GM19043 (cell line): Measurements from ENCODE around the gene LGALS7.
"Not testable (repeated sequence)": the region's sequence is repeated elsewhere in the genome, so short reads cannot be mapped to it uniquely, and the experiment has no call there.

Experiments
- ATAC-seq: cut with Tn5 transposase; IDR thresholded peaks from one replicate; pipeline ENCODE4 v1.9.1; 2021; ENCODE audit warnings: low read depth; ENCODE audit not compliant: unreplicated experiment

LGALS7 gene

DNA sequence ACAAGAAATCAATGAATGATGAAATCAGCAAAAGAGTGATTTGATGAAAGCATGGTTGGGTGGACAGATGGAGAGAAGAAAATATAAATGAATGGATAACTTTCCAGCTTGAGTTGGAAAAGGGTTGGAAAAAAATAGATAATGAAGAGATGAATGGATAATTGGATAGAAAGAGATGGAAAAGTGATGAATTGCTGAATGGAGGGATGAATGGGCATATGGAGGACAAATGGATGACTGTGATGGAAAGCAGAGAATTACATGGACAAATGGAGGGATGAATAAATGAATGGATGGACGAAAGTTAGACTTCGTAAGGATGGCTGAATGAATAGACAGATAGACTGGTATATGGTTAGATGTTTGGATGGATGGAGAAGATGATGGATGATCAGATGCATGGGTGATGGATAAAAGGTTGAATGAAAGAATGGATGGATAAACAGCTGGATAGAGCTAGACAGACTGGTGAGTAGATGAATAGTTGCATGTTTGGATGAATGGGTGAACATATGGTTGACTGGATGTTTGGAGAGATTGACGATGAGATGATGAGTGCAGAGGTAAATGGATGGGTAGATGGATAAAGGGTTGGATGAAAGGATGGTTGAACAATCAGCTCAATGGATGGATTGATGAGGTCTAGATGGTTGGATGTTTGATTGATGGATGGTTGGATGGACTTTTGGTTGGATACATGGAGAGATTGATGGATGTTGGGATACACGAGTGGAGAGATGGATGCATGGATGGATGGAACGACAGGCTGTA lies 27.4 kb upstream of the LGALS7 start:
- no peak for ATAC-seq

GRCh38 chr19:38799104-38799503 lies 25.8 kb upstream of the LGALS7 start:
- no peak for ATAC-seq

GRCh38 chr19:38797781-38798180 lies 24.5 kb upstream of the LGALS7 start:
- not testable (repeated sequence) for ATAC-seq

- no peak for ATAC-seq
Observed at GRCh38 chr19:38796154-38796553, 22.8 kb upstream of the LGALS7 start.

DNA sequence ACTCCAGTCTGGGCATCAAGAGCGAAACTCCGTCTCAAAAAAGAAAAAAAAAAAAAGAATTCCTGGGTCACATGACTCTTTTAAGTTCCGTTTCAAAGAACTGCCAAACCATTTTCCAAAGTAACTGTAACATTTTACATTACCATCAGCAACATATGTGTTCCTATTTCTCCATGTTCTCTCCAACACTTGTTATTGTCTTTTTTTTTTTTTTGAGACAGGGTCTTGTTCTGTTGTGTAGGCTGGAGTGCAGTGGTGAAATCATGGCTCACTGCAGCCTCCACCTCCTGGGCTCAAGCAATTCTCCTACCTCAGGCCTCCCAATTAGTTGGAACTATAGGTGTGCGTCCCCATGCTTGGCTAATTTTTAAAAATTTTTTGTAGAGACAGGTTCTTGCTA lies 22.2 kb upstream of the LGALS7 start:
- no peak for ATAC-seq

DNA sequence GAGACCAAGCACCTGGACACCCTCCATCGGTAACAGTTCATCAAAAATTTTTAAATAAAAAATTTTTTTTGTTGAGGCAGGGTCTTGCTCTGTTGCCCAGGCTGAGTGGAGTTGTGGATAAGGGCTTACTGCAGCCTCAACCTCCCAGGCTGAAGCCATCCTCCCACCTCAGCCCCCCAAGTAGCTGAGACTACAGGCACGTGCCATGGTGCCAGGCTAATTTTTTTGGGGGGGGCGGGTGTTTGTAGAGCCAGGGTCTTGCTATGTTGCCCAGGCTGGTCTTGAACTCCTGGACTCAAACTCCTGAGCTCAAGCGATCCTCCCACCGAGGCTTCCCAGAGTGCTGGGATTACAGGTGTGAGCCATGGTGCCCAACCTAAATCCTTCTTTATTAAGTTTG lies 20.4 kb upstream of the LGALS7 start:
- no peak for ATAC-seq

GRCh38 chr19:38793177-38793576 lies 19.9 kb upstream of the LGALS7 start:
- no peak for ATAC-seq

GRCh38 chr19:38792250-38793111 lies 19.2 kb upstream of the LGALS7 start:
- no peak for ATAC-seq

DNA sequence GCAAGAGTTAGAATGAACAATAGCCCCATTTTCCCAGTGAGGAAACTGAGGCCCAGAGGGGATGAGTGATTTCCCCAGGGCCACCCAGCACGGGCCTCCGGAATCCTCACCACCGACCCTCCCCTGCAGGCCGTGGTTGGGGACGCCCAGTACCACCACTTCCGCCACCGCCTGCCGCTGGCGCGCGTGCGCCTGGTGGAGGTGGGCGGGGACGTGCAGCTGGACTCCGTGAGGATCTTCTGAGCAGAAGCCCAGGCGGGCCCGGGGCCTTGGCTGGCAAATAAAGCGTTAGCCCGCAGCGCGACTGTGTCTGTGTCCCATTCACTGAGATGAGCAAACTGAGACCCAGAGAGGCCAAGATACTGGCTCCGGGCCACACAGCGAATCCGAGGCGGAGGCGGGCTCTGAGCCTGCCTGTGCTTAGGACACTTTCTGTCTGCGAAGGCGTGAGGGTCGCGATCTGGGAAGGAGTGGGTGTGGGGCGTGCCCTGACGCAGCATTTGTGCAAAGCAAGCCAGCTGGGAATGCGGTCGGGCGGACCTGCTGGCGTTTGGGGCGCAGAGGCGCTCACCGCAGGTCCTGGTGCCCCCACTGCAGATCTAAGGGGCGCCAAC lies 18.2 kb upstream of the LGALS7 start:
- ATAC-seq, result not testable (repeated sequence)

- ATAC-seq, result not testable (repeated sequence)
Observed at GRCh38 chr19:38790507-38791403, 17.4 kb upstream of the LGALS7 start.

DNA sequence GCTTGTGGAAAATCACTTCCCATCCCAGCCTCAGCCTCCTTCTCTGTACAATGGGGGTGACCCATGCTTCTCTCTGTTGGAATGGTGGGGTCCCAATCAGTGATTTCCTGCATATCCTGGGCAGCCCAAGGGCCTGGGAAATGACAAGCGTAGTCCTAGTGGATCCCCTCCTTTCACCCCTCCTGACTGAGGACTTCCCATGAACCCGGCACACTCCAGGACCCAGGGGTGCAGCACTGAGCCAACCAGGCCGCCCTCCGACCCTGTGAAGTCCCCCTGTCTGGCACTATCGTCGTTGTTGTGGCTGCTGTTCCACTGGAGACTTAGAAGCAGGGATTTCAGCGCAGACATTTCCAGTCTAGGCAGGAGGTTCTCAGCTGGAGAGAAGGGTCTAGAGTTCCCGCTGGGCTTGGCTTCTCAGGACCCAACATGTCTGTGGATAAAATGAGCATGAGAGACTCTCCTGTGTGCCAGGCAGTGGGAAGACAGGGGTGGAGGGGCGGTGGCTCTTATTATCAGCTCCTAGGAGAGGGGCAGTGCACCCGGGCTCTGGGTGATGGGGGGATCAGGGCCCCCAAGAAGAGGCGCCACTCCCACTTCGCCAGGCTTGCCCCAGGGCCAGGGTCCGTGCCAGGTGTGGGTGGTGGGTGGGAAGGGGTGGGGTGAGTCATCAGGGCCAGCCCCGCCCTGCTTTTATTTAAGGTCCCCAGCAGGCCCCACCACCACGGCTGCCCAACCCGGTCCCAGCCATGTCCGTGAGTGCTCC lies 15.3 kb upstream of the LGALS7 start, which contains the start of gene LGALS7B:
TSS of gene LGALS7B (plus strand) at position 723 of the 766 bp plus-strand sequence. CDS start at position 750, 27 bp downstream.
- no peak for ATAC-seq

DNA sequence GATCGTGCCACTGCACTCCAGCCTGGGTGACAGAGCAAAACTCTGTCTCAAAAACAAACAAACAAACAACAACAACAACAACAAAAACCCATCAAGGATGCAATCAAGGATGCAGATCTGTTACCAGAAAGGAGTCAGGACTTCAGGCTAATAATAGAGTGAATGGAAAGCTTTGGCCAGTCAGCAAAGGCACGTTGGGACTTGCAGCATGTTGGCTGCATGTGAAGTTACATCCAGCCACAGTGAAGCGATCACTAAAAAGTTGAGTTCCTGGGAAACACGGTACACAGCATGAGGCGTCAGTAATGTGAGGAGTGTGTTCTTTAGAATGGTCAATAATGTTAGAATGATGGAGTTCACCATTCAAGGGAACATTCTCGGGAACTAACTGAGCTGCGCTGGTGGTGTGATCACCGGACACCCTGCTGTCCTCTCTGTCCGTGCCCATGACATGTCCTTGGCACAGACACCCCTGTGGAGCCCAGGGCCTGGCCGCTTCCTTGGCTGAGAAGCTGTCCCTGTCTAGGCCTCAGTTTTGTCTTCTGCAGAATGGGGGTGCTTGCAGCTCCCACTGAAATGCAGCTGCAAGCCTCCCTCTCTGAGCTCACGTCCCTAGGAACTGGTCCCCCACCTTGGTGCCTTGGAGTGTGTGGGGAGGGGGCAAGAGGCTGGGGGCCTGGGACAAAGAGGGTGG lies 13.4 kb upstream of the LGALS7 start:
- ATAC-seq, result no peak

DNA sequence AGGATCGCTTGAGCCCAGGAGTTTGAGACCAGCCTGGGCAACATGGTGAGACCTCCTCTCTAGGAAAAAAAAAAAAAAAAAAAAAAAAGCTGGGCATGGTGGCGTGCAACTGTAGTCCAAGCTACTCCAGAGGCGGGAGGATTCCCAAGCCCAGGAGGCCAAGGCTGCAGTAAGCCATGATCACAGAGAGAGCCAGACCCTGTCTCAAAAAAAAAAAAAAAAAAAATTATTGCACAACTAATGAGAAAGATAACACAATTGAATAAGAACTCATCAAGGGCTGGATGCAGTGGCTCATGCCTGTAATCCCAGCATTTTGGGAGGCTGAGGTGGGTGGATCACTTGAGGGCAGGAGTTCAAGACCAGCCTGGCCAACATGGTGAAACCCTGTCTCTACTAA lies 12.7 kb upstream of the LGALS7 start:
- ATAC-seq, result not testable (repeated sequence)

DNA sequence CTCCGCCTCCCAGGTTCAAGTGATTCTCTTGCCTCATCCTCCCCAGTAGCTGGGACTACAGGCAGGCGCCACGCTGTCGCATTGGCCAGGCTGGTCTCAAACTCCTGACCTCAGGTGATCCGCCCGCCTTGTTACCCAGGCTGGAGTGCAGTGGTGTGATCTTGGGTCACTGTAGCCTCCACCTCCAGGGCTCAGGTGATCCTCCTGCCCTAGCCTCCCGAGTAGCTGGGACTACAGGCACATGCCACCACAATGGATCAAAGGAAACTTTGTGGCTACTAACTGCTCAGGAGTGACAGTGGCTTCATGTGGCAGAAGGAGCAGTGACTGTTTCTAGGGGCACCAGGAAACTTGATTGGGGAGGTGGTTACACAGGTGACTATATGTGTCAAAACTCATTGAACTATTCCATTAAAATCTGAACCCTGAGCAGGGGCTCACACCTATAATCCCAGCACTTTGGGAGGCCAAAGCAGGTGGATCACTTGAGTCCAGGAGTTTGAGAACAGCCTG lies 11.9 kb upstream of the LGALS7 start:
- ATAC-seq, result no peak

DNA sequence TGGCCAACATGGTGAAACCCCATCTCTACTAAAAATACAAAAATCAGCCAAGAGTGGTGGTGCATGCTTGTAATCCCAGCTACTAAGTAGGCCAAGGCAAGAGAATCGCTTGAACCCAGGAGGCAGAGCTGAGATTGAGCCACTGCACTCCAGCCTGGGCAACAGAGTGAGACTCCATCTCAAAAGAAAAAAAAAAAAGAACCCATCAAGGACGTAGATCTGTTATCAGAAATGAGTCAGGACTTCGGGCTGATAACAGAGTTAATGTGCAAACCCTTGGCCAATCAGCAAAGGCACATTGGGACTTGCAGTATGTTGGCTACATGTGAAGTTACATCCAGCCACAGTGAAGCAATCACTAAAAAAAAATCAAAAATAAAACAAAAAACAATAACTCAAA lies 10.9 kb upstream of the LGALS7 start:
- no peak for ATAC-seq

- ATAC-seq, result not testable (repeated sequence)
Observed at GRCh38 chr19:38782212-38782611, 8.9 kb upstream of the LGALS7 start.

DNA sequence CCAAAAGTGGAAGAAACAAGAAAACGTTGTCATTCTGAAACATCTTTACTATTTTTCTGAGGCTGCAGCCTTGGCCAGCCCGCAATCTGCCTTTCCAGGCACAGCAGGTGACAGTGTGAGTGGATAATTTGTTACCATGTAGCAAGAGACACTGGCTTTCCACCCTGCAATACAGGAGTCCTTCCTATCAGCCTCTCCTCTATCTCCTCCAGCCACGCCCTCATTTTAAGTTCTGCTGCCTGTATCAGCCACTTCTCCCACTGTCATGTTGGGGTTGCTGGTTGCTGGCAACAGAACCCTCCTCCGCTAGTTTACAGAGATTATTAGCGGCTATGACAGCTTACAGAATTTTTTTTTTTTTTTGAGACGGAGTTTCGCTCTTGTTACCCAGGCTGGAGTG lies 7.7 kb upstream of the LGALS7 start:
- ATAC-seq, result no peak

- no peak for ATAC-seq
Observed at GRCh38 chr19:38780443-38780842, 7.1 kb upstream of the LGALS7 start.

DNA sequence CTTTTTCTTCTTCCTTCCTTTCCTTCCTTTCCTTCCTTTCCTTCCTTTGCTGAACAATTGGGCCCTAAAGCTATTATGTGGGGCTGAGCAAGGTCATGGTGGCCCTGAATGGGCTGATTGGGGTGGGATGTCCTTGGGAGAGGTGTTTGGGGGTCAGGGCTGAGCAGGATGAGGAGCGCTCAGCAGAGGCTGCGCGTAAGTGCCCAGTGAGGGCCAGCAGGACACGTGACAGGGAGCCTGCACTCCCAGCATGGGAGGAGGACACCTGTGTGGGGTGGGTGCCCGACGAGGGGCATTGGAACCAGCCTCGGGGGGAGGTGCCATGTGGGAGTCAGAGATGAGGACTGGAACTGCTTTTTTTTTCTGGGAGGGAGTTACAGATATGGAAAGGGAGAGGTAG lies 5.4 kb upstream of the LGALS7 start:
- no peak for ATAC-seq
